ENCODE measurements around the gene TOR3A. TPM values are rescaled to one million over a fixed set of nuclear protein-coding genes. Genes with fewer than 3 reads are reported as not detected.
A peak's percentile ranks its signal among the peaks of the same experiment; 100 is the strongest.

TOR3A gene
- total RNA-seq, 1 experiment from 2014 or later: 70.8 TPM

GRCh38 chr1:179090923-179091322, 9.1 kb downstream of the TOR3A start:
- Histone ChIP-seq H3K4me3 (ENCODE audit: low read length) (no peak overlapping the region), H3K9ac (ENCODE audit: low read length) (no peak overlapping the region), H3K27me3 (ENCODE audit: low read length) (no peaks in the 10 kb centered on the region), H3K9me2 (replicated peaks; ENCODE audit: low read length) (no peaks in the 10 kb centered on the region), H3K36me3 (ENCODE audit: low read depth, low read length) (peaks cover 18% of the 10 kb centered on the region; the same call in 1 of the 2 replicates), H3K4me1 (ENCODE audit: insufficient read depth, low read length) (no peaks in the 10 kb centered on the region), H4K20me1 (ENCODE audit: low read length) (no peaks in the 10 kb centered on the region), H3K27ac (ENCODE audit: low read length) (no peak overlapping the region), H3K79me2 (ENCODE audit: low read length) (0 out of 2 replicates have a peak, but pooled peaks cover 5% of the 10 kb centered on the region), H3K9me3 (ENCODE audit: low read length) (no peaks in the 10 kb centered on the region), H3K4me2 (ENCODE audit: low read length) (no peak overlapping the region), H3F3A (ENCODE audit: low read length, unreplicated experiment) (no peaks in the 10 kb centered on the region), H2AFZ (ENCODE audit: low read length) (no peak overlapping the region)
- intact Hi-C loops (cut with micrococcal nuclease): no loop called here
- ChIA-PET CTCF (no interaction called here), POLR2A (ENCODE audit: unreplicated experiment) (no interaction called here)
- TF ChIP-seq, protein P1, sequence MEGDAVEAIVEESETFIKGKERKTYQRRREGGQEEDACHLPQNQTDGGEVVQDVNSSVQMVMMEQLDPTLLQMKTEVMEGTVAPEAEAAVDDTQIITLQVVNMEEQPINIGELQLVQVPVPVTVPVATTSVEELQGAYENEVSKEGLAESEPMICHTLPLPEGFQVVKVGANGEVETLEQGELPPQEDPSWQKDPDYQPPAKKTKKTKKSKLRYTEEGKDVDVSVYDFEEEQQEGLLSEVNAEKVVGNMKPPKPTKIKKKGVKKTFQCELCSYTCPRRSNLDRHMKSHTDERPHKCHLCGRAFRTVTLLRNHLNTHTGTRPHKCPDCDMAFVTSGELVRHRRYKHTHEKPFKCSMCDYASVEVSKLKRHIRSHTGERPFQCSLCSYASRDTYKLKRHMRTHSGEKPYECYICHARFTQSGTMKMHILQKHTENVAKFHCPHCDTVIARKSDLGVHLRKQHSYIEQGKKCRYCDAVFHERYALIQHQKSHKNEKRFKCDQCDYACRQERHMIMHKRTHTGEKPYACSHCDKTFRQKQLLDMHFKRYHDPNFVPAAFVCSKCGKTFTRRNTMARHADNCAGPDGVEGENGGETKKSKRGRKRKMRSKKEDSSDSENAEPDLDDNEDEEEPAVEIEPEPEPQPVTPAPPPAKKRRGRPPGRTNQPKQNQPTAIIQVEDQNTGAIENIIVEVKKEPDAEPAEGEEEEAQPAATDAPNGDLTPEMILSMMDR (conservative IDR thresholded peaks at IDR 0.05; ENCODE audit: low read depth, low read length): no peak
- TF ChIP-seq EZH2phosphoT487 (IDR thresholded peaks at IDR 0.05; ENCODE audit: borderline replicate concordance, low read length) (no peak), EZH2 (IDR thresholded peaks at IDR 0.05; ENCODE audit: low read length, unreplicated experiment) (no peak)
- ATAC-seq (no peak), DNase-seq (no peak)
- BruUV-seq (replicated peaks): no TSS peak

GRCh38 chr1:179091691-179092165, 9.9 kb downstream of the TOR3A start:
- Histone ChIP-seq H3K36me3 (ENCODE audit: low read depth, low read length) (peaks cover 18% of the 10 kb centered on the region; the same call in 1 of the 2 replicates), H3K27me3 (ENCODE audit: low read length) (no peaks in the 10 kb centered on the region), H3K4me2 (ENCODE audit: low read length) (no peak overlapping the region), H3K79me2 (ENCODE audit: low read length) (0 out of 2 replicates have a peak, but pooled peaks cover 2% of the 10 kb centered on the region), H3K4me3 (ENCODE audit: low read length) (no peak overlapping the region), H4K20me1 (ENCODE audit: low read length) (no peaks in the 10 kb centered on the region), H3K27ac (ENCODE audit: low read length) (no peak overlapping the region), H3F3A (ENCODE audit: low read length, unreplicated experiment) (no peaks in the 10 kb centered on the region), H3K9ac (ENCODE audit: low read length) (no peak overlapping the region), H2AFZ (ENCODE audit: low read length) (no peak overlapping the region), H3K9me2 (replicated peaks; ENCODE audit: low read length) (no peaks in the 10 kb centered on the region), H3K9me3 (ENCODE audit: low read length) (no peaks in the 10 kb centered on the region), H3K4me1 (ENCODE audit: insufficient read depth, low read length) (no peaks in the 10 kb centered on the region)
- ChIA-PET CTCF (no interaction called here), POLR2A (ENCODE audit: unreplicated experiment) (no interaction called here)
- peak; percentile 16; the same call in 1 of the 2 replicates for ATAC-seq
- no TSS peak for BruUV-seq (replicated peaks)
- TF ChIP-seq EZH2 (IDR thresholded peaks at IDR 0.05; ENCODE audit: low read length, unreplicated experiment) (no peak), EZH2phosphoT487 (IDR thresholded peaks at IDR 0.05; ENCODE audit: borderline replicate concordance, low read length) (no peak)
- TF ChIP-seq, protein P1 (conservative IDR thresholded peaks at IDR 0.05; ENCODE audit: low read depth, low read length): no peak
- no peak for DNase-seq
- intact Hi-C loops (cut with micrococcal nuclease): no loop called here

DNA sequence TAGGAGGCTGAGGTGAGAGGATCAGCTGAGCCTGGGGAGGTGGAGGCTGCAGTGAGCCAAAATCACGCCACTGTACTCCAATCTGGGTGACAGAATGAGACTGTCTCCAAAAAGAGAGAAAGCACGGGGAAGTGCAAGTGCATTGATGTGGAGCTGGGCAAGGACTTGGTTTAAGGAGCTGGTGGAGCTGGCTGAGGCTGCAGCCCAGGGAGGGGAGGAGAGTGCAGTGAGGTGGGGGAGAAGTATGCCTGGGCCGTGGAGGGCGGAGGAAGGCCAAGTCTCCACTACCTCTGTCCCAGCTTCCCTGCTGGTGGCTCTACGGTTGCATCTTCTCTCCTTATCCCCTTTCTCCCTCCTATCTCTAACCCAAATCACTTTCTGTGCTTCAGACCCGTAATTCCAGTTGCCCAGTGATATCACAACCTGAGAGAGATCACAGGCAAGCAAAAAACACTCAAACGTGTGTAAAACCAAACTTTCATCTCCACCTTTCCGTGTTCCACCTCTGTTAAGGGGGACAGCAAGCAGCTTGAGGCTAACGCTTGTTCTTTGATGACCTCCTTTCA, 11.1 kb downstream of the TOR3A start:
- no peaks in the 10 kb centered on the region for H3K27me3 ChIP-seq (ENCODE audit: low read length)
- no peaks in the 10 kb centered on the region for H4K20me1 ChIP-seq (ENCODE audit: low read length)
- peaks cover 25% of the 10 kb centered on the region; the same call in 1 of the 2 replicates for H3K36me3 ChIP-seq (ENCODE audit: low read depth, low read length)
- no peaks in the 10 kb centered on the region for H3K4me1 ChIP-seq (ENCODE audit: insufficient read depth, low read length)
- no peaks in the 10 kb centered on the region for H3K79me2 ChIP-seq (ENCODE audit: low read length)
- ChIA-PET POLR2A (ENCODE audit: unreplicated experiment) (interaction anchor here (0.6 kb wide), 1 partner anchor 481 kb away, joined by 3 read pairs; no protein-coding TSS in a partner anchor), CTCF (interaction anchor here (0.6 kb wide), 1 partner anchor 722 kb away, joined by 3 read pairs; no protein-coding TSS in a partner anchor)
- H3F3A ChIP-seq (ENCODE audit: low read length, unreplicated experiment): no peaks in the 10 kb centered on the region
- intact Hi-C loops (cut with micrococcal nuclease): no loop called here
- no peak overlapping the region for H2AFZ ChIP-seq (ENCODE audit: low read length)
- DNase-seq: no peak
- H3K27ac ChIP-seq (ENCODE audit: low read length): no peak overlapping the region
- no peaks in the 10 kb centered on the region for H3K9me3 ChIP-seq (ENCODE audit: low read length)
- no peak overlapping the region for H3K4me3 ChIP-seq (ENCODE audit: low read length)
- TF ChIP-seq EZH2 (IDR thresholded peaks at IDR 0.05; ENCODE audit: low read length, unreplicated experiment) (no peak), EZH2phosphoT487 (IDR thresholded peaks at IDR 0.05; ENCODE audit: borderline replicate concordance, low read length) (no peak)
- TF ChIP-seq, protein P1 (conservative IDR thresholded peaks at IDR 0.05; ENCODE audit: low read depth, low read length): no peak
- no TSS peak for BruUV-seq (replicated peaks)
- H3K9ac ChIP-seq (ENCODE audit: low read length): no peak overlapping the region
- no peaks in the 10 kb centered on the region for H3K9me2 ChIP-seq (replicated peaks; ENCODE audit: low read length)
- no peak overlapping the region for H3K4me2 ChIP-seq (ENCODE audit: low read length)
- no peak for ATAC-seq

Data from PC-3 (cell line).